Measurements from ENCODE around the gene CHML.

DNA sequence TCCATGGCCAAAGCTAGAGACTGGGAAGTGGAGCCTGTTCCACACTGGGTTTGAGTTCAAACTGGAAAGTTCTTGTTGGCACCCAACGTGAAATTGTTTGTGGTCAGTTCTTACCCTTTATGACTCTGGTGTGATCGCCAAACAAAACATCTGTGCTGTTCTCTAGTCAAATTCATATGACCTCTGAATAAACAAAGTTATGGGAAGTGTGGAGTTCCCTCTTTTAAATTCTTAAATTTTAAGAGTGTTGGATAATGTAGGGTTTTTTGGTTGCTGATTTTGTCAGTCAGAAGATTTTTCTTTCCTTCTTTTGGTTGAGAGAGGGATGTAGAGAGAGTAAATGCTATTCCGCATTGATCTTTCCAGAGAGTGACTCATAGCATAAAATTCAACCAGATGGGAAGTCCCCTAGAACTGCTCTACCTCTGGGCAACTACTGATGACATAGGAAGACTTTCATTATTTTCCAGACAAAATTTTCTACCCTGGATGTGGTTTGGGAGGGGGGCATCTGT, 36.4 kb downstream of the CHML start:
- no peak for TF ChIP-seq CTCF (conservative IDR thresholded peaks at IDR 0.05)
- TF ChIP-seq ZFX (IDR thresholded peaks at IDR 0.05) = no peak

Measured in C4-2B (cell line).